Mesendoderm (in vitro differentiated cells): ENCODE measurements around the gene PCK2.

Experiments used
- DNase-seq: peaks from one replicate; pipeline ENCODE4 v3.0.0; 2013
- H2AK5ac ChIP-seq: 2 replicates; pipeline ENCODE4 v1.6.1; 2013; ENCODE audit warnings: low read length, inconsistent platforms
- H2BK120ac ChIP-seq: 2 replicates; pipeline ENCODE4 v1.6.1; 2013; ENCODE audit warnings: low read depth, mild to moderate bottlenecking, low read length, moderate library complexity, mixed read lengths
- H2BK15ac ChIP-seq: replicated peaks from 2 replicates; pipeline ENCODE4 v1.6.1; 2013; ENCODE audit warnings: low read depth, mild to moderate bottlenecking, moderate library complexity
- H2BK5ac ChIP-seq: 2 replicates; pipeline ENCODE4 v1.6.1; 2013; ENCODE audit warnings: low read length, inconsistent platforms
- H3K18ac ChIP-seq: 2 replicates; pipeline ENCODE4 v1.6.1; 2013; ENCODE audit warnings: mild to moderate bottlenecking, low read length, mixed read lengths
- H3K23ac ChIP-seq: one replicate; pipeline ENCODE4 v1.6.1; 2013; ENCODE audit warnings: low read length
- H3K27ac ChIP-seq: 2 replicates; pipeline ENCODE4 v1.5.1; 2013; ENCODE audit warnings: low read depth, mild to moderate bottlenecking, inconsistent platforms, low read length, moderate library complexity
- H3K27me3 ChIP-seq: 2 replicates; pipeline ENCODE4 v1.6.1; 2013; ENCODE audit warnings: low read length, control low read depth, mild to moderate bottlenecking, inconsistent platforms; ENCODE audit not compliant: insufficient read depth, poor library complexity
- H3K36me3 ChIP-seq: 2 replicates; pipeline ENCODE4 v1.6.1; 2013; ENCODE audit warnings: low read length, inconsistent platforms; ENCODE audit not compliant: control insufficient read depth, insufficient read depth
- H3K4ac ChIP-seq: one replicate; pipeline ENCODE4 v1.6.1; 2013; ENCODE audit warnings: low read depth, mild to moderate bottlenecking, low read length, moderate library complexity
- H3K4me1 ChIP-seq: 2 replicates; pipeline ENCODE4 v1.6.1; 2013; ENCODE audit warnings: low read depth, low read length, inconsistent platforms; ENCODE audit not compliant: control insufficient read depth
- H3K4me2 ChIP-seq: 2 replicates; pipeline ENCODE4 v1.6.1; 2013; ENCODE audit warnings: low read length
- H3K4me3 ChIP-seq: 2 replicates; pipeline ENCODE4 v1.5.1; 2013; ENCODE audit warnings: mild to moderate bottlenecking, low read length
- H3K56ac ChIP-seq: one replicate; pipeline ENCODE4 v1.6.1; 2013; ENCODE audit warnings: low read length
- H3K79me1 ChIP-seq: 2 replicates; pipeline ENCODE4 v1.6.1; 2013; ENCODE audit warnings: low read length, inconsistent platforms
- H3K79me2 ChIP-seq: 2 replicates; pipeline ENCODE4 v1.6.1; 2013; ENCODE audit warnings: mild to moderate bottlenecking, low read length; ENCODE audit not compliant: control insufficient read depth, insufficient read depth
- H3K9ac ChIP-seq: 2 replicates; pipeline ENCODE4 v1.6.1; 2013; ENCODE audit warnings: low read length, inconsistent platforms
- H4K5ac ChIP-seq: one replicate; pipeline ENCODE4 v1.6.1; 2013; ENCODE audit warnings: low read length
- H4K8ac ChIP-seq: one replicate; pipeline ENCODE4 v1.6.1; 2013; ENCODE audit warnings: low read depth, mild to moderate bottlenecking, control low read depth, low read length, moderate library complexity
- WGBS: extraction: QIAGEN DNeasy Blood & Tissue Kit; methylation state at CpG from one replicate; pipeline ENCODE4 v1.1.7; 2013; ENCODE audit warnings: low lambda C conversion rate, missing lambda C conversion rate; ENCODE audit not compliant: insufficient coverage; ENCODE audit errors: extremely low coverage; 5-methylcytosine and 5-hydroxymethylcytosine counted together

Gene PCK2

DNA sequence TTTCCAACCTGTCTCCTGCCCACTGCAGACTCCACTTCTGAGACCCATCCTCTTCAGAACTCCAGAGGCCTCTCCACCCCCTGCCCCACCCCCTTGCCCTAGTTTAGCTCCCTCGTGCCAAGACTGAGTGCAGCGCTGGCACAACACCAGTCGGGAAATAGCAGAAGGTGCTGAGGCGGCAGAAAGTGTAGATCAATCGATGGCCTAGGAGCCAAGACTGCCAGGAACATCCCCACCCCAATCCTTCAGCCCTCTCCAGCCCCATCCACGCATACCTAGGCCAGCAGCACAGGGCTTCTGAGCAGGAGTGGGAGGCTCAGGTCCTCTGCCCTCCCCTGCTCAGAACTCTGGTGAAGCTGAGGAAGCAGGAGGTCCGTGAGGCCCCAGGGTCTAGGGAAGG is 21.7 kb upstream of the PCK2 start:
- Histone ChIP-seq H3K79me1 (no peaks in the 10 kb centered on the region), H4K5ac (no peak overlapping the region), H3K4me3 (no peak overlapping the region), H3K79me2 (no peaks in the 10 kb centered on the region), H3K4me2 (no peak overlapping the region), H3K27ac (no peak overlapping the region), H3K56ac (no peak overlapping the region), H2AK5ac (no peak overlapping the region), H4K8ac (no peak overlapping the region), H3K23ac (no peak overlapping the region), H3K27me3 (no peaks in the 10 kb centered on the region), H3K36me3 (no peaks in the 10 kb centered on the region), H2BK5ac (no peak overlapping the region), H3K18ac (no peak overlapping the region), H3K4me1 (no peaks in the 10 kb centered on the region), H3K4ac (no peak overlapping the region), H2BK120ac (no peak overlapping the region), H2BK15ac (no peak overlapping the region), H3K9ac (no peak overlapping the region)
- no CpG with 5 or more reads among the region's 7 CpGs for WGBS
- DNase-seq, result no peak

DNA sequence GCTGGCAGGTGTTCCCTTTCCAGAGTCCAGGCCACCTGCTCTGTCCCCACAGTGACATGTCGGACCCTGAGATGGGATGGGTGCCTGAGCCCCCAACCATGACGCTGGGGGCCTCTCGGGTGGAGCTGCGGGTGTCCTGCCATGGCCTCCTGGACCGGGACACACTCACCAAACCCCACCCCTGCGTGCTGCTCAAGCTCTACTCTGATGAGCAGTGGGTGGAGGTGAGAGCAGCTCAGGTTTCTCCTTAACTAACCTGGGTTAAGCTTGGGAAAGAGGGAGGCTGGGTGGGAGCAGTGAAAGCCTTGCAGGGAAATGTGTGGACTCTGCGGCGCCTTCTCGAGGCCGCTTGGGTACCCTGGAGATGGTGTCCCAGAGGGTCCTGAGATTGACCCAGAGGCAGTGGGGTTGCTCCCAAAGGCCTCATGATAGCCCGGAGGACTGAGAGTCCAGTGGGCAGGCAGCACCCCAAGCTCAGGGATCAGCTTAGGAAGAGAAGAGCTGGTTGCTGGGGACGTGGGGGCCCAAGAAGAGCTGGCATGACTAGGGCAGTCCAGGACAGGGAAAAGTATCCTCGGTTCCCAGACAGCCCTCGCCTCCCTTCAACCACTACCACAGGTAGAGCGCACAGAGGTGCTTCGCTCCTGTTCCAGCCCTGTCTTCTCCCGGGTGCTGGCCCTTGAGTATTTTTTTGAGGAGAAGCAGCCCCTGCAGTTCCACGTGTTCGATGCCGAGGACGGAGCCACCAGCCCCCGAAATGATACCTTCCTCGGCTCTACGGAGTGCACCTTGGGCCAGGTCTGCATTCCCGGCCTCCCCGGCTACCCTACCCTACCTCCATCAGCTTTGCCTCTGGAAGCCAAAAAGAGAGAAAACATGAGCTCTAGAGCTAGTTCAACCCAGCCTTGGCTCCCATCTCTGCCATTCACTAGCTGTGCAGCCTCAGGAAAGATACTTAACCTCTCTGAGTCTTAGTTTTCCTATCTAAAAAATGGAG is 20.9 kb upstream of the PCK2 start:
- H3K27me3 ChIP-seq, result no peaks in the 10 kb centered on the region
- H4K5ac ChIP-seq, result no peak overlapping the region

DNA sequence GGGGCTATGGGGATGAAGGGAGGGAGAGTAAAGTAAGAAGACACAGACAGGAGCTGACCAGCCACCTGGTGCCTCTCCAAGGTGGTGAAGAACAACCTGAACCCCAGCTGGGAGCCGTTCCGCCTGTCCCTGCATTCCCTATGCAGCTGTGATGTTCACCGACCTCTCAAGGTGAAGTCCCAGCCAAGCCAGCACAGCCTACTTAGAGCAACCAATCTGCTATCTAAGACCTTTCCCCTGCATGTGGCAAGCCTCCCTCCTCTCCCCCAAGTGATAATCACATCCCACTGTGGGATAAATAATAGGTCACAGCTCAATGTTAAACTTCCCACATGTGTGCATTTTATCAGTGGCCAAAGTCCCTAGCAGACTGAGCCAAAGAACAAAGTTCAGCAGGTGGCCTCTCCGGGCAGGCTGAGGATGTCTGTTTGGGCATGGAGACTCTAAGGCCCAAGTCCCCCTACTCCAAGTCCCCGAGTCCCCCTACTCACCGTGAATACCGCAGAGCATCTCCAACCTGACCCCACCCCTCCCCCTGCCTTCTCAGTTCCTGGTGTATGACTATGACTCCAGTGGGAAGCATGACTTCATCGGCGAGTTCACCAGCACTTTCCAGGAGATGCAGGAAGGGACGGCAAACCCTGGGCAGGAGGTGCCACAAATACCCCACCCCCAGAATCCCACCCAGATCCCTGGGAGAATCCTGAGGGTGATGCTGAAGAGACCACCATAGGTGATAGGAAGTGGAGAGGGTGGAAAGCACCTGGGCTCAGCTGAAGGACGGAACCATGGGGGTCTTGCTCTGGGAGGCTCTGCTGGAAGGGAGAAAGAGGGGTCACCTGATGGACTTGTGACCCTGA is 19.3 kb upstream of the PCK2 start:
- Histone ChIP-seq H2AK5ac (no peak overlapping the region), H2BK120ac (no peak overlapping the region), H3K18ac (no peak overlapping the region), H2BK5ac (no peak overlapping the region), H3K27ac (no peak overlapping the region), H3K36me3 (no peaks in the 10 kb centered on the region), H3K23ac (no peak overlapping the region), H4K5ac (no peak overlapping the region), H3K79me1 (no peaks in the 10 kb centered on the region), H3K9ac (no peak overlapping the region), H3K27me3 (no peaks in the 10 kb centered on the region), H3K4me1 (no peaks in the 10 kb centered on the region), H2BK15ac (no peak overlapping the region), H3K79me2 (no peaks in the 10 kb centered on the region), H3K4ac (no peak overlapping the region), H4K8ac (no peak overlapping the region), H3K56ac (no peak overlapping the region), H3K4me2 (no peak overlapping the region), H3K4me3 (no peak overlapping the region)
- no CpG with 5 or more reads among the region's 11 CpGs for WGBS
- DNase-seq, result no peak

More for the DNA sequence above, 20.9 kb upstream of the PCK2 start:
- H3K79me2 ChIP-seq, result no peaks in the 10 kb centered on the region
- H3K79me1 ChIP-seq, result no peaks in the 10 kb centered on the region
- DNase-seq, result no peak
- no peak overlapping the region for H3K4me3 ChIP-seq
- no peak overlapping the region for H3K27ac ChIP-seq
- no peak overlapping the region for H2BK120ac ChIP-seq
- no peak overlapping the region for H3K56ac ChIP-seq
- H2AK5ac ChIP-seq, result no peak overlapping the region
- no peak overlapping the region for H2BK15ac ChIP-seq
- H2BK5ac ChIP-seq, result no peak overlapping the region
- no peak overlapping the region for H4K8ac ChIP-seq
- H3K23ac ChIP-seq, result no peak overlapping the region
- H3K36me3 ChIP-seq, result no peaks in the 10 kb centered on the region
- H3K4me1 ChIP-seq, result no peaks in the 10 kb centered on the region
- no peak overlapping the region for H3K4ac ChIP-seq
- H3K18ac ChIP-seq, result no peak overlapping the region
- no peak overlapping the region for H3K9ac ChIP-seq
- no peak overlapping the region for H3K4me2 ChIP-seq
- WGBS, result no CpG with 5 or more reads among the region's 26 CpGs

DNA sequence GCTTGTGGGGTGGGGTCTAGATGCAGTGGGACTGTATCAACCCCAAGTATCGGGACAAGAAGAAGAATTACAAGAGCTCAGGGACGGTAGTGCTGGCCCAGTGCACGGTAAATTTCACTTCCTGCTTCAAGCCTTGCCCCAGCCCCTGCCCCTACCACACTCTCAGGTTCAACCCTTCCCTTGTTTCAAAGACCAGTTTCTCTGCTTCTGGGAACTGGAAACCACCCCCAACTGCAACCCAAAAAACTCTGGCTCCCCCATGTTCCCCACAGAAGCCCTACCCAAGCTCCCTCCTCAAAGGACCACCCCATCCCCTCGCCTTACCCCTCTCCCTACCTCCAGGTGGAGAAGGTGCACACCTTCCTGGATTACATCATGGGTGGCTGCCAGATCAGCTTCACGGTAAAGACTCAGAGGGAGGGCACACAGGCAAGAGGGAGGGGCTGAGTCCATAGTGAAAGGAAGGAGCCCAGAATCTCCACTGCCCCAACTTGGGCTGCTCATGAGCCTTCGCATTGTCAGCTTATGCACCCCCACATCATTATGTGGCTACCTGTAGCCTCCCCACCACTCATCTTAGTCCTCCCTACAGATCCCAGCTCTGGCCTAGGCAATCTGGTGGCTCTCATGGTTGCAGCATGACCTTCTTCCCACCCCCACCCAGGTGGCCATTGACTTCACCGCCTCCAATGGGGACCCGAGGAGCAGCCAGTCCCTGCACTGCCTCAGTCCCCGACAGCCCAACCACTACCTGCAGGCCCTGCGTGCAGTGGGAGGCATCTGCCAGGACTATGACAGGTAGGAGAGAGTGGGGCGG is 18.4 kb upstream of the PCK2 start:
- H3K36me3 ChIP-seq, result no peaks in the 10 kb centered on the region
- no peaks in the 10 kb centered on the region for H3K27me3 ChIP-seq
- WGBS, result no CpG with 5 or more reads among the region's 11 CpGs
- no peak overlapping the region for H4K5ac ChIP-seq
- no peak overlapping the region for H2AK5ac ChIP-seq
- H3K4me3 ChIP-seq, result no peak overlapping the region
- H3K18ac ChIP-seq, result no peak overlapping the region
- H2BK15ac ChIP-seq, result no peak overlapping the region
- no peak overlapping the region for H3K23ac ChIP-seq
- H3K4me2 ChIP-seq, result no peak overlapping the region
- H3K27ac ChIP-seq, result no peak overlapping the region
- H3K4me1 ChIP-seq, result peaks cover 2% of the 10 kb centered on the region
- H3K4ac ChIP-seq, result no peak overlapping the region
- DNase-seq, result no peak
- H4K8ac ChIP-seq, result no peak overlapping the region
- no peaks in the 10 kb centered on the region for H3K79me2 ChIP-seq
- no peak overlapping the region for H2BK120ac ChIP-seq
- no peaks in the 10 kb centered on the region for H3K79me1 ChIP-seq
- H2BK5ac ChIP-seq, result no peak overlapping the region
- no peak overlapping the region for H3K9ac ChIP-seq
- no peak overlapping the region for H3K56ac ChIP-seq

DNA sequence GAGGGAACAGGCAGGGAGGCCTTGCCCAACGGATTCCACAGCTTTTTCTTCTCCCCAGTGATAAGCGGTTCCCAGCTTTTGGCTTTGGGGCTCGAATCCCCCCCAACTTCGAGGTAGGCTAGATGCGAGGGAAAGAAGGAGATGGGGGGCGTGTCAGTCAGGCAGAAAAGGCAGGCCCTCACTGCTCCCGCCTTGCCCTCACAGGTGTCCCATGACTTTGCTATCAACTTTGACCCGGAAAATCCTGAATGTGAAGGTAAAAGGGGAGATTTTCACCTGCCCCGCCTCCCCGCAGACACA is 17.9 kb upstream of the PCK2 start:
- no peak overlapping the region for H3K23ac ChIP-seq
- no peak overlapping the region for H3K4me3 ChIP-seq
- H2AK5ac ChIP-seq, result no peak overlapping the region
- peaks cover 2% of the 10 kb centered on the region for H3K4me1 ChIP-seq
- no peak overlapping the region for H3K4me2 ChIP-seq
- H3K79me1 ChIP-seq, result no peaks in the 10 kb centered on the region
- H3K4ac ChIP-seq, result no peak overlapping the region
- no peak overlapping the region for H3K27ac ChIP-seq
- no peak for DNase-seq
- no peak overlapping the region for H3K18ac ChIP-seq
- H3K27me3 ChIP-seq, result no peaks in the 10 kb centered on the region
- no peaks in the 10 kb centered on the region for H3K79me2 ChIP-seq
- H3K36me3 ChIP-seq, result no peaks in the 10 kb centered on the region
- no peak overlapping the region for H4K5ac ChIP-seq
- H2BK120ac ChIP-seq, result no peak overlapping the region
- no CpG with 5 or more reads among the region's 10 CpGs for WGBS
- no peak overlapping the region for H2BK5ac ChIP-seq
- H3K9ac ChIP-seq, result no peak overlapping the region
- no peak overlapping the region for H2BK15ac ChIP-seq
- no peak overlapping the region for H4K8ac ChIP-seq
- H3K56ac ChIP-seq, result no peak overlapping the region
